Activated effector memory CD4-positive, alpha-beta T cell treated with anti-CD3 and anti-CD28 coated beads, Interleukin-2, amount 50 U/mL, for 16 hours (primary cell): ENCODE measurements around the gene PI16.
A peak's percentile ranks its signal among the peaks of the same experiment; 100 is the strongest.
"Not testable (repeated sequence)": the region's sequence is repeated elsewhere in the genome, so short reads cannot be mapped to it uniquely, and the experiment has no call there.

Experiments
- DNase-seq: peaks from one replicate; pipeline ENCODE4 v3.0.0-alpha.2; 2020

Gene PI16

GRCh38 chr6:36929607-36930006, 24.9 kb upstream of the PI16 start:
- DNase-seq: no peak

- no peak for DNase-seq
Observed at GRCh38 chr6:36930483-36930882, 24.1 kb upstream of the PI16 start.

- no peak for DNase-seq
Observed at GRCh38 chr6:36933102-36933501, 21.4 kb upstream of the PI16 start.

GRCh38 chr6:36933519-36933918, 21.0 kb upstream of the PI16 start:
- no peak for DNase-seq

- DNase-seq: no peak
Observed at GRCh38 chr6:36934901-36935300, 19.6 kb upstream of the PI16 start.

GRCh38 chr6:36936824-36937223, 17.7 kb upstream of the PI16 start:
- DNase-seq: no peak

GRCh38 chr6:36937896-36938295, 16.6 kb upstream of the PI16 start:
- DNase-seq: no peak

GRCh38 chr6:36938536-36938935, 16.0 kb upstream of the PI16 start:
- no peak for DNase-seq

GRCh38 chr6:36939005-36939404, 15.5 kb upstream of the PI16 start:
- not testable (repeated sequence) for DNase-seq

- DNase-seq: no peak
Observed at GRCh38 chr6:36940027-36940426, 14.5 kb upstream of the PI16 start.

GRCh38 chr6:36941561-36941960, 13.0 kb upstream of the PI16 start:
- not testable (repeated sequence) for DNase-seq

- DNase-seq: not testable (repeated sequence)
Observed at GRCh38 chr6:36942329-36942728, 12.2 kb upstream of the PI16 start.

GRCh38 chr6:36944650-36945049, 9.9 kb upstream of the PI16 start:
- DNase-seq: no peak

- no peak for DNase-seq
Observed at GRCh38 chr6:36945301-36945700, 9.2 kb upstream of the PI16 start.

GRCh38 chr6:36946526-36946925, 8.0 kb upstream of the PI16 start:
- DNase-seq: no peak

GRCh38 chr6:36947570-36948351, 6.8 kb upstream of the PI16 start:
- DNase-seq: peak; percentile 73

- not testable (repeated sequence) for DNase-seq
Observed at GRCh38 chr6:36949076-36949475, 5.5 kb upstream of the PI16 start.

- DNase-seq: no peak
Observed at GRCh38 chr6:36949636-36950035, 4.9 kb upstream of the PI16 start.

- no peak for DNase-seq
Observed at GRCh38 chr6:36953931-36954261, 642 bp upstream of the PI16 start.

- peak; percentile 62 for DNase-seq
Observed at GRCh38 chr6:36955136-36955535, 598 bp downstream of the PI16 start.

- peak; percentile 66 for DNase-seq
Observed at GRCh38 chr6:36955671-36956445, 1.3 kb downstream of the PI16 start.

- DNase-seq: no peak
Observed at GRCh38 chr6:36956446-36956820, 1.9 kb downstream of the PI16 start.

GRCh38 chr6:36957773-36958271, 3.3 kb downstream of the PI16 start:
- DNase-seq: peak; percentile 55
